HG02642 (cell line): ENCODE results near the gene UQCRFS1.

Experiments used
- ATAC-seq: cut with Tn5 transposase; IDR thresholded peaks from one replicate; pipeline ENCODE4 v1.9.1; 2021; ENCODE audit warnings: mild to moderate bottlenecking; ENCODE audit not compliant: unreplicated experiment, poor library complexity

The UQCRFS1 gene

DNA sequence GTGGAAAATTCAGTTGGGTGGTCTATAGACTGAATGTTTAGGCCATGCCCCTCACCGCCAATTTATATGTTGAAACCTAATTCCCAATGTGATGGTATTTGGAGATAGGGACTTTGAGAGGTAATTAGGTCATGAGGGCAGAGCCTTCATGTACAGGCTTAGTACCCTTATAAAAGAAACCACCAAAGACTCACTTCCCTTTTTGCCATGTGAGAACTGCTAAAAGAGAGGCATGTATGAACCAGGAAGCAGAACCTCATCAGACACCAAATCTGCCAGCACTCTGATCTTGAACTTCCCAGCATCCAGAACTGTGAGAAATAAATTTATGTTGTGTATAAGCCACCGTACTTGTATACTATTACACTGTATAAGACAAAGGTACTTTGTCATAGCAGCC lies 40.6 kb downstream of the UQCRFS1 start:
- no peak for ATAC-seq

GRCh38 chr19:29171525-29171924 lies 41.4 kb downstream of the UQCRFS1 start:
- ATAC-seq: no peak

DNA sequence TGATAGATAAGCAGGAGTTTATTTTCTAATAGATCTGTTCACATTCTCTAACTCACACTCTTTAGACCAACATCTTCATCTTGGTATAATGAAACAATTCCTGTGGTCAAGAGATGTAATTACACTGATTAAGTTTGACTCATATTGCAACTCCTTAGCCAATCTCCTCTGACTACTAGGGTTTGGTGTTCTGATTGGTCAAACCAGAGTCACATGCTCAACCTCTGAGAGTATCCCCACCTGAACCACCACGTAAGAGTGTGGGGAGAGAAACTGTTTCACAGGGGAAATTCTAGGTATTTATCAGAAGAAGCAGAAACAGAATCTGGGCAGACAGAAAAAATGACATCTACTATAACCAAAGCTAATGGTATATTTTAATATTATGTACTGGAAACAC lies 42.4 kb downstream of the UQCRFS1 start:
- no peak for ATAC-seq

DNA sequence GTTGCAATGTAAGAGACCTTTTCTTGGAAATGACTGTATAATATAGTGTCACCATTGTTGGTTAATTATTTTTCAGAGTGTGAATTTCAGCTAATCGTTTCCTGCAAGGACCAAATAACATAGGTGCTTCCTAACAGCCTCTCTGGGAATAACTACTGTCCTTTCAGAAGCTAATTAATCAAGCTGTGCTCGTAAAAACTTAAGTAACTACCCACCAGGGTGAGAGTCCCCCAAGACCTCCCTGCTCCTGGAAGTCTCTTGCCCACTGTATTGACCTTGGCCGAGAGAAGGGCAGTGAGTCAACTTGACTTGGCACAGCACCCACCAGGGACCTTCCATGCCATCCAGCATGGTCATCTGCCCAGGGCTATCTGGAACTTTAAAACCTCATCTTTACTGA lies 50.3 kb downstream of the UQCRFS1 start:
- no peak for ATAC-seq

GRCh38 chr19:29155683-29156082 lies 57.3 kb downstream of the UQCRFS1 start:
- ATAC-seq: no peak
